SK-N-MC (cell line): Measurements from ENCODE around the gene NUP35.

Experiments used
- EZH2 ChIP-seq: fragments of 200-600 bp; sonication (generic); IDR thresholded peaks from one replicate; pipeline ENCODE4 v1.6.1; 2017; ENCODE audit warnings: antibody characterized with exemption
- POLR2AphosphoS5 ChIP-seq: IDR thresholded peaks from 2 replicates; pipeline ENCODE4 v1.6.1; 2012; ENCODE audit warnings: mild to moderate bottlenecking, low read depth, low read length, borderline replicate concordance

- TF ChIP-seq POLR2AphosphoS5 = no peak
- TF ChIP-seq EZH2 = no peak
Observed at GRCh38 chr2:183134016-183134415, 9.8 kb downstream of the NUP35 start.
